Neural progenitor cell (in vitro differentiated cells): ENCODE results near the gene FRMPD4.

Source experiments
- CTCF ChIP-seq: fragments of 200-600 bp; sonication (generic); IDR thresholded peaks from 2 replicates; pipeline ENCODE4 v1.5.1; 2017; ENCODE audit warnings: antibody characterized with exemption, mild to moderate bottlenecking
- EZH2phosphoT487 ChIP-seq: fragments of 200-600 bp; sonication (generic); IDR thresholded peaks from 2 replicates; pipeline ENCODE4 v1.6.1; 2017; ENCODE audit warnings: antibody characterized with exemption

- TF ChIP-seq CTCF (no peak), EZH2phosphoT487 (no peak)
Measured at GRCh38 chrX:12159799-12160198, 21.5 kb downstream of the FRMPD4 start.
